SK-N-MC (cell line): Measurements from ENCODE around the gene SNX20.

ENCODE experiments used
- DNase-seq: peaks from one replicate; pipeline ENCODE4 v3.0.0-alpha.2; 2011; ENCODE audit warnings: low read depth, low spot score
- H3K27ac ChIP-seq: fragments of 200-600 bp; sonication (generic); 2 replicates; pipeline ENCODE4 v1.5.1; 2016; ENCODE audit warnings: mixed run types
- H3K36me3 ChIP-seq: fragments of 200-600 bp; sonication (generic); 2 replicates; pipeline ENCODE4 v1.6.1; 2017; ENCODE audit warnings: antibody characterized with exemption, low read length, mixed read lengths; ENCODE audit not compliant: insufficient read depth
- H3K4me3 ChIP-seq: fragments of 200-600 bp; sonication (generic); 2 replicates; pipeline ENCODE4 v1.5.1; 2016
- H3K9ac ChIP-seq: fragments of 200-600 bp; sonication (generic); 2 replicates; pipeline ENCODE4 v1.8.0; 2017; ENCODE audit warnings: mixed run types, mixed read lengths; ENCODE audit not compliant: insufficient read length
- H3K9me3 ChIP-seq: fragments of 200-600 bp; sonication (generic); 2 replicates; pipeline ENCODE4 v1.6.1; 2017; ENCODE audit warnings: low read depth, mild to moderate bottlenecking, antibody characterized with exemption, low read length, moderate library complexity, mixed read lengths
- EZH2 ChIP-seq: fragments of 200-600 bp; sonication (generic); IDR thresholded peaks from one replicate; pipeline ENCODE4 v1.6.1; 2017; ENCODE audit warnings: antibody characterized with exemption
- FOXP2 ChIP-seq: optimal IDR thresholded peaks from 2 replicates; pipeline ENCODE3; 2011; ENCODE audit warnings: mild to moderate bottlenecking, moderate library complexity; ENCODE audit not compliant: insufficient read depth; ENCODE audit errors: extremely low read length, control extremely low read depth
- POLR2AphosphoS5 ChIP-seq: IDR thresholded peaks from 2 replicates; pipeline ENCODE4 v1.6.1; 2012; ENCODE audit warnings: mild to moderate bottlenecking, low read depth, low read length, borderline replicate concordance

The SNX20 gene

DNA sequence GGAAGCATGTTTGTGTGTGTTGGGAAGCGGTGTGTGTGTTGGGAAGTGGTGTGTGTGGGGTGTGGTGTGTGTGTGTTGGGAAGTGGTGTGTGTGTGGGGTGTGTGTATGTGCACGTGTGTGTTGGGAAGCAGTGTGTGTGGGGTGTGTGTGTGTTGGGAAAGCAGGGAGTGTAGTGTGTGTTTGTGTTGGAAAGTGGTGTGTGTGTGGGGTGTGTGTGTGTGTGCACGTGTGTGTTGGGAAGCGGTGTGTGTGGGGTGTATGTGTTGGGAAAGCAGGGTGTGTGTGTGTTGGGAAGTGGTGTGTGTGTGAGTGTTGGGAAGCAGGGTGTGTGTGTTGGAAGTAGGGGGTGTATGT is 11.5 kb upstream of the SNX20 start:
- no peak for TF ChIP-seq FOXP2
- TF ChIP-seq POLR2AphosphoS5: no peak
- TF ChIP-seq EZH2: no peak
- Histone ChIP-seq H3K9ac (no peak overlapping the region), H3K4me3 (no peak overlapping the region)

DNA sequence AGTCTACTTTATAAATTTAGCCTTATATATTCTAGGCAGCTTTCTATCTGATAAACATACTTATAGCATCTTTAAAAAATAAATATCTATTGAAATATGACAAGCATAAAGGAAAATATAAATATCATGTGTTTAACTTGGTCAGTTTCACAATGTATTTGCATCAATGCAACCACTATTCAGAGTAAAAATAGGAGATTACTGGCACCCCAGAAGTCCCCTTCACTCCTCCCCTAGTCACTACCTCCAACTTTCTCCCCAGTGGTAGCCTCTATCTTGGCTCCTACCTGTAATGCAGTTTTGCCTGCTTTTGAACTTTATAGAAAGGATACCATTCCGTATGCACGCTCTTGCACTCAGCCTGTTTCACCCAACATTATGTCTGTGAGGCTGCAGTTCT is 9.1 kb upstream of the SNX20 start:
- Histone ChIP-seq H3K9me3 (no peaks in the 10 kb centered on the region), H3K27ac (no peak overlapping the region), H3K9ac (no peak overlapping the region), H3K36me3 (no peaks in the 10 kb centered on the region), H3K4me3 (no peak overlapping the region)
- TF ChIP-seq FOXP2 (no peak), POLR2AphosphoS5 (no peak), EZH2 (no peak)
- DNase-seq: no peak

More for the DNA sequence above, 11.5 kb upstream of the SNX20 start:
- Histone ChIP-seq H3K9me3 (no peaks in the 10 kb centered on the region), H3K36me3 (no peaks in the 10 kb centered on the region), H3K27ac (no peak overlapping the region)
- DNase-seq: no peak

DNA sequence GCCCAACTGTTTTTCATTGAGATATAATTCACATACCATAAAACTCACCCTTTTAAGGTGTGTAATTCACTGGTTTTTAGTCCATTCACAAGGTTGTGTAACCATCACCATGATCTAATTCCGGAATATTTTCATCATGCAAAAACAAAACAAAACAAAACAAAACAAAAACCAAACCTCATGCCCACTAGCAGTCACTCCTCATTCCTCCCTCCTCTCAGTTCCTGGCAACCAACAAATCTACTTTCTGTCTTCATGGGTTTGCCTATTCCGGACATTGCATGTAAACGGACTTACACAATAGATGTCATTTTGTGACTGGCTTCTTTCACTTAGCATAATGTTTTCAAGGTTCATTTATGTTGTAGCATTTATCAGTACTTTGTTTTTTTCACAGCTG is 7.8 kb upstream of the SNX20 start:
- Histone ChIP-seq H3K9me3 (no peaks in the 10 kb centered on the region), H3K9ac (no peak overlapping the region), H3K27ac (no peak overlapping the region), H3K4me3 (no peak overlapping the region), H3K36me3 (no peaks in the 10 kb centered on the region)
- no peak for TF ChIP-seq EZH2
- TF ChIP-seq FOXP2: no peak
- TF ChIP-seq POLR2AphosphoS5: no peak
- DNase-seq: no peak

DNA sequence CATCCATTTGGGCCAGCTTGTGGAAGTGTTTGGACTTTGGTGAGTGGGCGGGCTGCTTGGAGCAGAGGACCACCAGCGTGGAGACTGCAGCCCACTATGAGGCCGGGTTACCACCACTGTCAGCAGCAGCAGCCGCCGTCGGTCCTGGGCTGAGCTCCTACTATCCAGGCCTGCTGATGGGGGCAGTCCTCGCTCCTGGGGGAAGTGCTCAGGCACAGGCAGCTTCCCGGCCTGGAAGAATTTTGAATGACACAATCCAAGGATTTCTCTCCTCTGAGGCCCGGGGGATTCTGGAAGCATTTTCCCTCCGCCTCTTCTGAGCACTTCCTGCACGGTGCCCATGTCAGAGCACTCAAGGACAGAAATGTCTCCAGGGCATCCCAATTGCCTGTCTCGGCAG is 7.0 kb upstream of the SNX20 start:
- H3K36me3 ChIP-seq: no peaks in the 10 kb centered on the region
- H3K9ac ChIP-seq: no peak overlapping the region
- H3K9me3 ChIP-seq: no peaks in the 10 kb centered on the region
- no peak overlapping the region for H3K4me3 ChIP-seq
- no peak for DNase-seq
- no peak overlapping the region for H3K27ac ChIP-seq
- no peak for TF ChIP-seq FOXP2
- no peak for TF ChIP-seq EZH2
- TF ChIP-seq POLR2AphosphoS5: no peak

DNA sequence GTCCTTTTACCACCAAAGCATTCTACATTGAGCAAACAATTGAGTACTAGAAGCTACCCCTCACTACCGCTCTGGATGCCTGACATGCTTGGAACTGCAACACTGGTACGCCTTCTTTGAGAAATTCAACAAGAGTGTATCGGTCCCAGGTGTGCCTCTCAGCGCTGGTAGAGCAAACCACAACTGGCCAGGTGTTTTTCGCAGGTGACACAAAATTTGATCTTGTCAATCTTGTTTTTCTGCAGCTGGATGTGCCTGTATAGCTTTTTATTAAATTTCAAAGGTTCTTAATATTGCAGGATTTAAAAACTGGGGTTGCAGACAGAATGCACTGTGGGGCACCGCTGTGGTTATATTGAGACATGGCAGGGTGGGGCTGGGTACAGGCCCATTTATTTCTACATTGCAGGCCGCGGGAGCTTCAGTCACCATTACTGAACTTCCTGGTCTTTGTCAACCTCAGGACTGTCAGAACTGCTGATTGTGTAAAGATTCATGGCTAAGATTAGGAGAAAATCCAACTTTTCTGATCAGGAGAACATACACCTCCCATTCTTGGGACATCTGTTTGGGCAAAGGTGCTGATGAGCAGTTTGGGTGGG is 4.5 kb upstream of the SNX20 start:
- Histone ChIP-seq H3K27ac (no peak overlapping the region), H3K4me3 (no peak overlapping the region), H3K9me3 (no peaks in the 10 kb centered on the region), H3K9ac (no peak overlapping the region), H3K36me3 (no peaks in the 10 kb centered on the region)
- no peak for DNase-seq
- TF ChIP-seq POLR2AphosphoS5 (no peak), EZH2 (no peak), FOXP2 (no peak)

DNA sequence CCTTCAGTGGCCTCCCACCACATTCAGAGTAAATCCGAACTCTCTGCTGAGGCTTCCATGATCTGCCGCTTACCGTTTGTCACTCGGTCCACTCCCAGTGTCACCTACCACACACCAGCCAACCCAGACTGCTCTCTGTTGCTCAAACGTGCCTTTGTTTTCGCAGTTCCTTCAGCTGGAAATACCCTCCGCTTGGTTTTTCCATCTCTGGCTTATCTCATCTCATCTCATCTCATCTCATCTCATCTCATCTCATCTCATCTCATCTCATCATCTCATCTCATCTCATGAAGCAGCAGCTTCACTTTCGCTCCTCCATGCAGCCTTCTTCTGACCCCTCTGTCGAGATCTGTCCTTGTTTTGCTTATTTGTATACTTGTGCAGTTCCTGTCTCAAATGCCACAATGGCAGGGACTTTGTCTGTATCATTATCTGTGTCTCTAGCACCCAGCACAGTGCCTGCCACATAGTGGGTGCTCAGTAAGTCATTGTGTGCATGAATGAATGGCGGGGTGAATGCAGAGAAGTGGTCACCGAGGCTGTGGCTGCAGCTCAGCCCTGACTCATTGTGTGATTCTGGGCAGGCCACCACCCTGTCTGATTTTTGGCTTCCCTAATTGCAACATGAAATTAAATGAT is 3.8 kb upstream of the SNX20 start:
- Histone ChIP-seq H3K27ac (no peak overlapping the region), H3K4me3 (no peak overlapping the region), H3K9me3 (no peaks in the 10 kb centered on the region), H3K36me3 (no peaks in the 10 kb centered on the region), H3K9ac (no peak overlapping the region)
- TF ChIP-seq EZH2: no peak
- TF ChIP-seq FOXP2: no peak
- TF ChIP-seq POLR2AphosphoS5: no peak
- DNase-seq: no peak

DNA sequence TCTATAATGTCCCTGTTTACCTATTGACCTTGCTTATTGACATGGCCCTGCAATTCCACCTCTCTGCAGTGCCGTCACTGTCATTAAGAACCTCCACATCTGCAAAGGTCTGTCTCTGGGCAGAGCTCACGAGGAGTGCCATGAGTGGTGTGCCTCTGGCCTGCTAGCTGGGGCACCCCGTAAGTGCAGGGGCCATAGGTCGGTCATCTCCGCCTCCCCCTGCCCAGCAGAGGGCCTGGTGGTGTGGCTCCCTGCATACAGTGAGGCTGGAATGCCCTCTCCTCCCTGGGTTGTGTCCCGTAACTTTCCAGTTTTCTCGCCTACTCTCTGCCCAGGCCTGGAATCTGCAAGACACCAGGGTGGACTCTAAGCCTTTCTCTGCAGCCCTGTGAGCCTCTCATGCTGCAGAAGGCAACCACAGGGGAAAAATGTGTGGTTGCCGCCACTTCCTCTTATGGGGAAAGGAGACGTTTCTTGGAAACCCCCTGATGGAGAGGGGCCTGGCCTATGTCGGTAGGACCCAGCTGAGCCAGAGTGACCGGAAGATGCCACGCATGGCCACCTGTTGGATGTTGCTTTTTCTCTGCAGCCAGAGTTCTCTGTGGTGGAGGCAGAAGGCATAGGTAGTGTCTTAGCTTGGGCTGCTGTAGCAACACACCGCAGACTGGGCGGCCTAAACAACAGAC is 2.7 kb upstream of the SNX20 start:
- Histone ChIP-seq H3K4me3 (no peak overlapping the region), H3K9ac (no peak overlapping the region), H3K36me3 (no peaks in the 10 kb centered on the region), H3K27ac (no peak overlapping the region), H3K9me3 (no peaks in the 10 kb centered on the region)
- no peak for DNase-seq
- TF ChIP-seq EZH2 (no peak), POLR2AphosphoS5 (no peak), FOXP2 (no peak)

DNA sequence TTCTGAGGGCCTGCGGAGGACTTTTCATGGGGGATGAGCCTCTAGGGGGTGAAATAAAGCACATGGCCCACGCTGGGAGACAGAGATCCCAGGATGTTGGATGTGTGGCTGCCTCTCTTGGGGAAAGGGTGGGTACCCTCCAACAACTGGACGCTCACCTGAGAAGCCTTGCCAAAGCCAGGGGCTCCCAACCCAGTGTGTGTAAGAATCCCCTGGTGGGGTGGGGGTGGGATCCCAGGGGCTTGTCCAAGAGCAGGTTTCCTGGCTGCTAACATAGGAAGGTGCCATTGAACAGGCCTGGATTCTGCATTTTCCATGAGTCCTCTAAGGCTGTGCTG is 587 bp downstream of the SNX20 start:
- DNase-seq: no peak
- Histone ChIP-seq H3K27ac (no peak overlapping the region), H3K9ac (no peak overlapping the region), H3K9me3 (no peaks in the 10 kb centered on the region), H3K4me3 (no peak overlapping the region), H3K36me3 (no peaks in the 10 kb centered on the region)
- TF ChIP-seq POLR2AphosphoS5 (no peak), EZH2 (no peak), FOXP2 (no peak)
